Kidney capillary endothelial cell (primary cell): ENCODE data around the gene DUSP15.
A peak's percentile ranks its signal among the peaks of the same experiment; 100 is the strongest.

Experiments used
- DNase-seq: peaks from one replicate; pipeline ENCODE4 v3.0.0-alpha.2; 2018; ENCODE audit warnings: low spot score

DUSP15 gene

DNA sequence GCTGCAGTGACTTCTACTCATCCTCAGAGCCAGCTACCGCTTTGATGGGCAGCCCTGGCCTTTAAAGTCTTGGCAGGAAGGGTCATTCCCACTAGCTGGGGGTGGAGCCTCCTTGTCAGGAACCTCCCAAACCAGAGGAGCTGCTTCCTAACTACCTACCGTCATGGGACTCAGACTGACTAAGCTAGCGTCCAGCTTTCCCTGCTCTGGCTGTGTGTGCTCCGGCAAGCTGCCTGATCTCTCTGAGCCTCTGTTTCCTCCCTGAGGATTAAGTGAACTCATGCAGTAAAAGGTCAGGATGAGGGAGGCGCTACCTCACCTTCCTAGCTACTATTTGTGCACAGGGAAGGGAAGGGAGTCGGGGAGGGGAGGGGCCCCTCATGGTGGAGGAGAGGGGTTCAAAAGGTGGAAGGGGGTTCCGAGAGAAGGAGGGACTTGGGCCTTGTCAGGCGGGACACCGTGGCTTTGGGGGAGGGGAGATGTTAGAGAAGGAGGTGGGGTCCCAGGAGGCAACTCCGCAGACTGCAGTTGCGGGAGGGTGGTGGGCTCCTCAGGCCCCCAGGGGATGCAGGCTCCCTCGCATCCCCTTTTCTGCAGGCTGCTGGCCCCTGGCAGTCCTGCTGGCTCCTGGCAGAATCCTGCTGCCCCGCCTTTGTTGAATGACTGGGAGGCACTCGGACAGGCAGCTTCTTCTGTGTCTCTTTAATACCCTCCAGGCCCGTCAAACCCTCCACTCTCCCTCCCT, 9.8 kb downstream of the DUSP15 start:
- no peak for DNase-seq

DNA sequence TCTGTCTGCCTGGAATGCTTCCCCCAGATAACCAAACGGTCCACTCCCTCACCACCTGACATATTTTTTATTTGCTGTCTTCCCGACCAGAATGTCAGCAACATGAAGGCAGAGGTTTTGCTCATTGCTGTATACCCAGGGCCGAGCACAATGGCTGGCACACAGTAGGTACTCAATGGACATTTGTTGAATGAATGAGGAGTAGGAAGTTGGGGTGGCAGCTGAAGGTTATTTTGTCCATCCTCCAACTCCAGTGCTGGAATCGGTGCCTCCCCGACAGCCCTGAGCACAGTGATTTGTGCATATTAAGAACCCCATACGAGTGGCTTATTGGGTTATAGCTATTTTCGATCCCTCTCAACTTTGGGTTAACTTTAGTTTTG, 10.3 kb downstream of the DUSP15 start:
- DNase-seq, result no peak

DNA sequence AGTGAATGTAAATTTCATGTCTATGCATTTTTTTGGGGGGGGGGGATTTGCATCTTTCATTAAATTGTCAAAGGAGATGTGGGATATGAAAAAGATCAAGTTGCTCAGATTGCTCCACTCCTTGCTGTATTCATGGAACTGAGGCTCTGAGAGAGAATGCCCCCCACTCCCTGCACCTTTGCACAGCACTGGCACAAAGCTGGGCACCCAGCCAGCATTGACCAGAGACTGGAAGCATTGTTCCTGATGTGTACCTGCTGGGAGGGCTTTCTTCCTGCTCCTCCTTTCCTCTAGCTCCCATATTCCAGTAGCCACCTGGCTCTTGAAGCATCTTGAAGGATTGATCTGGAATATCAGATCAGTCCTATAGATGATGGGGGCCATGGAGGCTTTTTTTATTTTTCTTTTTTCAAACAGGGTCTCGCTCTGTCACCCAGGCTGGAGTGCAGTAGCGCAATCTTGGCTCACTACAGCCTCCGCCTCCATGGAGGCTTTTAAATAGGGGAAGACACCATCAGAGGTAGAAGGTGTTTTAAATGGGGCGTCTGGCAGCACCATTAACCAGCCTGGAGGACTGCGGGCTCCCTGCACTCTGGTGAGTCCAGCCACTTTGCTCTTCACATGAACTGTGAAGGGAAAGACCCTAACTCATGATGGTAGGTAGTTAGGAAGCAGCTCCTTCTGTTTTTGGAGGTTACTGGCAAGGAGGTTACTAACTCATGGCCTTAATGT, 10.9 kb downstream of the DUSP15 start:
- DNase-seq, result no peak

DNA sequence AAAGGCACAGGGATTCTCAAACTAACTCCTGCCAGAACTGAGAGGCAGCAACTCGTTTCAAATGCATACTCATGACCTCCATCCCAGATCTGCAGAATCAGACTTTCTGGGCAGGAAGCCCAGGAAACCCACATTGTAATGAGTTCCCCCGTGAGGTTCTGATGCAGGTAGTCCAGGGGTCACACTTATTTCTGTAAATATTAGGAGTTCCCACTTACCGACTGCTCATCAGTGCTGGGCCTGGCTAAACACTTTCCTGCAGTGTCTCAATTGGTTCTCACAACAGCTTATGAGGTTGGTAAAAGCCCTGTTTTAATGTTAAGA, 11.6 kb downstream of the DUSP15 start:
- no peak for DNase-seq

DNA sequence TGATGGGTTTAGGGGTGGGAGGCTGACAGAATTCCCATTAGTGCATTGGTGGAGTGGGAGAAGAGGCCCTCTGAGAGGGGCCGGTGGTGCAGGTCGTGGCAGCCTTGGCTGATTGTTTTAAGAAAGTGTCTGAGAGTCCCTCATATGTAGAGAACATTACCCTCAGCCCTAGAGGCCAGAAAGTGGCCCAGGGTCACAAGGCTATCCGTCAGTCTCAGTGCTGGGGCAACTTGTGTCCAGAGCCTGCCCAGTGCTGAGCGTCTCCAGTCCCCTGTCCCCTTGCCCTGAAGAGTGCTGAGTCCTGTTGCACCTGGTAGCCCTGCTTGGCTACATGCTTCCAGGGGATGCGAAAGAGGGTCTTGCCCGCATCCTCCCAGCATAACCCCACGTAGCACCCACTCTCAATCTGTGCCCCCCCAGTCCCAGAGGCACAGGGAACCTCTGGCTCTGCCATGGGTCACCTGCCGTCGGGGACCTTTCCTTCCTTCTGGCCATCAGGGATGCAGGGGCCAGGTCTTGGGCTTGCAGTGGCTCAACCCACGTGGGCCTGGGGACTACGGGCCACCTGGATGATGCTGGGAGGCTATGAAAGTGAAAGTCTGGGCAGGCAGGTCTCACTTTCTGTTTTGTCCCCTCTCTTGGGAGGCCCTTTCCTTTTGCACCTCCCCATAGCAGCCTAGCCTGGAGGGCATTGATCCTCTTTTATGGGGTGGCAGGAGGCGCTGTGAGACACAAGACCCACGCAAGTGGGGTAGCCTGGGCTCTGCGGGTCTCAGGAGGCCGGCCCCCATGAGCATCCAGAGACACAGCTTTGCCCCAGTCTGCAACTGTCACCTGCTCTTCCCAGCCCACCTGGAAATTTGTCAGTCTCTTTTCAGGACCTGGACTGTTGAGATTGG, 12.2 kb downstream of the DUSP15 start:
- no peak for DNase-seq

DNA sequence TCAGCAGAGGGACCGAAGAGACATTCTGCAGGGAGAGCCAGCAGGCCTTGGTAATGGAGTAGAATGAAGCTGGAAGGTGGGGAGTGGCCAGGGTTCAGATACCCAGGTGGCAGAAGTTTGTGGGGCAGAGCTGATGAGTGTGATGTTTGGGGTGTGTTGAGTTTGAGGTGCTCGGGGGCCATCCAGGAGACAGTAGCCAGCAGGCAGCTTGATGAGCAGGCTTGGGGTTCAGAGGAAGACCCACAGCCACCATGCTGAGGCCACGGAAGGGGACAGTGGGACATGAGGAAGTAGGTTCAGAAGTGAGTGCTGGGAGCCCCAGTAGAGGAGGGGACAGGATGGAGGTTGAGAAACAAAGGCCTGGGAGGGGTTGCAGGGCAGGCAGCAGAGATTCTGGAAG, 13.8 kb downstream of the DUSP15 start:
- DNase-seq, result no peak

DNA sequence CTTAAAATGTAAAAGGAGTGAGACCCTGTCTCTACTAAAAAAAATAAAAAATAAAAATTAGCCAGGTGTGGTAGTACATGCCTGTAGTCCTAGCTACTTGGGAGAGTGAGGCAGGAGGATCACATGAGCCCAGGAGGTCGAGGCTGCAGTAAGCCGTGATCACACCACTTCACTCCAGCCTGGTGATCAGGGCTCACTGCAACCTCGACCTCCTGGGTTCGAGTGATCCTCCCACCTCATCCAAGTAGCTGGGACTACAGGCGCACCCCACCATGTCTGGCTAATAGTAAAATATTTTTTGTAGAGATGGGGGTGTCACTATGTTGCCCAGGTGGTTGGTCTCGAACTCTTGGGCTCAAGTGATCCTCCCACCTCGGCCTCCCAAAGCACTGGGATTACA, 16.8 kb downstream of the DUSP15 start:
- DNase-seq, result no peak

DNA sequence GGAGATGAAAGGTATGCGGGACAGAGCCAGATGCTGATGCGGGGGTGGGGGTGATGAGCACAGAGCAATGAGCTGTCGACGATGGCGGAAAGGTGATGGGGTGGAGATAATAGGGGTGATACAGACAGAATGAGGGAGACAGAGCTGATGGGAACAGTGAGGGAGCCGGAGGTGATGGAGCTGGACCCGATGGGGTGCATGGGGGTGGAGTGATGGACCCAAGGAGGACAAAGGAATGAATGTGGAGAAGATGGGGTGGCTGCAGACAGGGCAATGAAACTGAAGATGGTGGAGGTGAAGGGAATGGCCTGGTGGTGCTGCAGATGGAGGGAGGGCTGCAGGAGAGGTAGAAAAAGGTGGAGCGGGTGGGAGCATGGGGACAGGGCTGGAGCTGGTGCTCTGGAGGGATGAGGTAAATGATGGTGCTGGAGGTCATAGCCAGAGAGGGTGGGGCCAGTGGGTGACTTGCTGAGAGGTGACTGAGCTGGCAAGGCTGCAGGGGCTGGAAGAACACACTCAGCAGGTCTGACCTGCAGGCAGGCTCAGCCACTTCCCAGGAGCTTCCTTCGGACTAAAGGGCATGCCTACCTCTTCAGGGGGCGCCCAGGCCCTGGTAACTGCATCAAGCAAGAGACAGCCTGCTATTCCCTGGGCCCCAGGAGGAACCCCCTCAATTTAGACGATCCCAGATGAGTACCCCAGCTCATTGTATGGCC, 18.9 kb downstream of the DUSP15 start:
- no peak for DNase-seq

DNA sequence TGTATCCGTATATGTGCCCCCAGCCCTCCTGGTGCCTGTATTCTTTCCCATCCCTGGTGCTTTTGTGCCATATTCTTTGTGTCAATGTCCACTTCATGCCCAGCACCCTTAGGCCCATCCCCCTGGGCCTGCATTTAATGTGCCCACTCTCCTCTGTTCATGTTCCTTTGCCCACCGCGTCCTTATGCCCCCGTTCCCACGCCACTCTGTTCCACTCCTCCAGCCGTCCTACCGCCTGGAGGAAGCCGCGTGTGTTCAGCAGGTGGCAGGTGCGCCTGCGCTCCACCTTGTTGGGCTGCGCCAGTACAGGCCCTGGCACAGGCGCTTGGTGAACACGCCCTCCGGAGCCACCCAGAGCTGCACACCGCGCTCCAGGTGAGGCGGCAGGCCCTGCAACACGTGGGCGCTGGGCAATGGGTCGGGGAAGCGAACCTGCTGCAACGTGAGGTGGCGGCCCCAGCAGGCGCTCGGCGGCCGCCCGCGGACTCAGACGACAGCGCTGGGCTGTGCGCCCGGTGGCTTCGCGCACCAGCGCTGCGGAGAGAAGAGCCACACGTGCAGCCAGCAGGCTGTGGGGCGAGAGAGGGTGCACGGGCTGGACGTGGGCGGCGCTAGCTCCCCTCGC, 20.9 kb downstream of the DUSP15 start:
- no peak for DNase-seq

DNA sequence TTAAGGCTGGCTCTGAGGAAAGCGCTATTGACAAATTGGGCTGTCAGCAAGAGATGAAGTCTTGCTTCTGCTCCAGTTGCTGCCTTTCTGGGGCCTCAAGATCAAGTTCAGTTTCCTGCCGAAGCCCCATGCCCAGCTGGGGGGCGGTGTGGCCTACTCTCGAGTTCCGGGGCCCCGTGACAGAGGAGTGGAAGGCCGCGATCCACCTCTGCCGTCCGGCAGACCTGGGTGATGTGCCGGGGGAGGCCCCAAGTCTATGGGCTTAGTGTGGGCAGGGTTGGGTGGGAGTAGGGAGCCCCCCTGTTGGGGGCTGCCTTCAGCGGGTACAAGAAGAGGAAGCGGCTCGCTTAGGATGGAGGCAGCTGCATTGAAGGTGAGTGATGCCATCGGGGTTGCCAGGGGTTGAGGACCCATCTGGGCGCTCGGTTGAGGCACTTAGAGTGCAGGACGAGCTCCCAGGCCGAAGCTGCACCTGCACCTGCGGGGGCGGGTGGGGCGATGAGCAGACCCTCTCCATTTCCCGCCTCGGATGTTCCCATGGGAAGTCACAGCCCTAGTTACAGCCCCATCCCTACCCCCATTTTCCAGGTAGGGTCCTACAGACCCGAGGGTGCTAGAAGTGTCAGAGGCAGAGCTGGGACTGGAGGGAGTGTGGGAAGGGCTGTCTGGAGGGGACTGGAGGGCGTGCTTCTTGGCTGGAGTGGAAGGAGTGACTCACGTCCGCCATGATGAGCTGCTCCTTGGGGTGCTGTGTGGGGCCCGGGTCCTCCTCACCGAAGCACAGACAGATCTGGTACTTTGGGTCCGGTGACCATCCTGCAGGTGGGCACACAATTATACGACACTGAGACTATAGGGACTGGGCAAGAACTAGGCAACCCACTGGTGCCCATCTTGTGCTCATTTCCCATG, 22.0 kb downstream of the DUSP15 start:
- no peak for DNase-seq

DNA sequence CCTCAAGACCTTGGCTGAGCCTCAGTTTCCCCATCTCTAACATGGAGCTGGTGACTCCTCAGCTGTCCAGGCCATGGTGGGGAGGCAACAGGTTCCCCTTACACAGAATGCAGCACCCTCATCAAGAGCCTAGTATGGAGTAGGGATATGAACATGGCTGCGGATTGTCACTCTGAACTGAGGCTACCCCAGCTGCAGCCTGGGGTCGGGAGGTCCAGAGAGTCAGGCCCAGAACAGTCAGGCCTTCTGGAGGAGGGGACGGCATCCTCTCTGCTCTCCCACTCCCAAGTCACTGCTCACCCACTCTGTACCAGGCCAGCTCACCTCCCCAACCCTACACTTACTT, 23.6 kb downstream of the DUSP15 start:
- DNase-seq, result no peak

DNA sequence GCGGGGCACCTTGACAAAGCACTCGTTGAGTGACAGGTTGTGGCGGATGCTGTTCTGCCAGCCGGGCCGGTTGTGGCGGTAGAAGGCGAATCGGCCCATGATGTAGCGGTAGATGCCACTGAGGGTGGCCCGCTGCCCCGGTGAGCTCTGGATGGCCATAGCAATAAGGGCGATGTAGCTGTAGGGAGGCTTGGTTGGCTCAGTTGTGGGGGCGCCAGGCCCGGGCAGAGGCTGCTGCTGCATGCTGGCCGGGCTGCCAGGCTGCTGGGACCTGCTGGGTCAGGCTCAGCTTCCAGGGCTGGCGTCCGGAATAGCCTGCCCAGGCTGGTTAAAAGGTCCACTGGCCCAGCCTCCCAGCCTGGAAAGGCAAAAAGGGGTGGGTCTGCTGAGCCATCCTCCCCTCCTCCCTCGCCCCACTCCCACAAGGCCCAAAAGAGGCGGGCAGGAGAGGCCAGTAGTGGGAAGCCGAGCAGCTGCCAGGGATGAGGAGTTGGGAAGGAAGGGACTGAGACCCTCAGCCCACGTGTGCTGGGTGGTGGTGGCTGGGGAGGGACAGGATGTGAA, 24.9 kb downstream of the DUSP15 start, which contains the start of gene FOXS1:
FOXS1 (minus strand) TSS at position 305 of the 564 bp plus-strand sequence; CDS start at position 243, 62 bp downstream.
- no peak for DNase-seq

DNA sequence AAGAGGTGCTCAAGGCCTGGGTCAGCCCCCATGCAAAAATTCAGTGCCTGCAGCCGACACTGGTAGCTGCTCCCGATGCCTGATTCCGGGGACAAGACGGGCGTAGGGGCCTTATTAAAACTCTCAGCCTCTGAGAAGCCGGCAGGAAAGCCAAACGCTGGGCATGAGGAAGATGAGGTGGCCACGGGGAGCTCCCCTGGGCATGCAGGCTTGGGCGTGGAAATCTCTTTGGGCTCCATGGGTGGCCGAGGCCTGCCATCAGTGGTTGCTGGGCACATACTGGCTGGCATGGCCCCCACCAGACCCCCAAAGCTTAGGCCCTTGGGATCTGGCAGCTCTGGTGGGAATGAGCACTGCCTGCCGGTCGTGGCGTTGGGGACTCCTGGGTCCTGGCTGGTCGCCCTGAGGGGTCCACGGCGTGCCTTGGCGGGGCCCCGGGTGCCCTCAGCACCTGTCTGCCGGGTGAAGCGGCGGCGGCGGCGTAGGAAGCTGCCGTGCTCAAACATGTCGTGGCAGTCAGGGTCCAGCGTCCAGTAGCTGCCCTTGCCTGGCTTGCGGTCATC, 25.5 kb downstream of the DUSP15 start:
- no peak for DNase-seq

DNA sequence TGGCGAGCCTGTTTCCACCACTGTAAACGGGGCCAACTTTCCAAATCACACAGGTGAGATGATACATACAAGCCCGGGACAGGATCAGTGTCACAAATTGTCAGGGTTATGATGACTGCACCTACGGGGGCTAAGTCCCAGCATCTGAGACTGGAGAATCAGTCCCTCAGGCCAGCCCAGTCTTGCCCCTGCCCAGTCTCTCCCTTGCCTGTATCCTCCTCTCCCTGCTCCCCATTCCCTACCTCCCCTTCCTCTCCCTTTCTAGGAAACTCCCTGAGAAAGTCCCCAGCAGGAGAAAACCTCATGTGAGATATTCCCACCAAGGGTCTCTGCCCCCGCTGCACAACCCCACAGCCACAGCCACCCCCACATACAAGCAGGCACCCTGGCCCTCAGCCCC, 26.4 kb downstream of the DUSP15 start:
- DNase-seq, result no peak

DNA sequence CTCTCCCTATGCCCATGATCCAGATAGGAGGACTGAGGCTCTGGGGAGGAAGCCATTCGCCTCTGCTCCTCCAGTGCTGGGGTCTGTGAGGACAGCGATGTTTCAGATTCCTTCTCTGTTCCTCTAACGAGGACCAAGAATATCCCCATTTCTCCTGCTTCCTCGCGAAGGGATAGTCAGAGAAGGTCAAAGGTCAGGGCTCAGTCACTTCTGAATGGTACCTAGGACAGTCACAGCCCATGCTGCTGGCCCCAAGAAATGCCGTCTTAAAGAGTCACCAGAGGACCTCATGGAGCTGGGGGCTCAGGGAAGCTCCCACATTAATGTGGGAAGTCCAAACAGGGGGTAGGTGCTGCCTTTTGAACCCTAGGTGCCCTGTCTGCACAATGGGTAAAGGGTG, 27.0 kb downstream of the DUSP15 start:
- DNase-seq, result no peak

DNA sequence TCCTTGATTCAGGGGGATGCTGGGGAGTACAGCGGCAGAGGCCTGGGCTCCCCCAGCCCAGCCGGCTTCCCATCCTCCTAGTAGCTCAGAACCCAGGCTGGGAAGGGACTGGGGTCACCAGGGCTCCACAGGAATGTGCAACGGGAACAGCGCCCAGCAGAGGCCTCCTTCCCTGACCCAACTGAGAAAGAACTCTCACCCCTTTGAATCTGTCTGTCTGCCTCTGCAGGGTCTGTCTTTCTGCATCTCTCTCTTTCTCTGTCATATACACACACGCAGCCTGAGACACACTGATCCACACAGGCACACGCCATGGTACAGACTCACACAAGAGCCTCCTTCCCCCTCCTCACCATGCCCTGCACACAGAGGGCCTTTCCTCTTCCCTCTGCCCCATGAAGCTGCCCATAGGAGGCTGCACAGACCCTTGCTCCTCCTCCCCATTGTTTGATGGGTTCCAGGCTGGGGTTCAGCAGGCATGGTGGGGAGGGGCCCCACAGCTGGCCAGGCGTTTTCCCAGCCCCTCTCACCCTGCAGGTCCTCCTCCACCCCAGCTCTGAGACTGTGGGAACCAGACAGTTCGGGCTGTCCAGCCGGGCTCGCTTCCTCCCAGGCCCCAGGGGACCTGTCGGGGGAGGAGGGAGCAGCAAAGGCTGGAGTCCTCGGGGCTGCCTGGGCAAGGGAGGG, 27.7 kb downstream of the DUSP15 start:
- DNase-seq, result peak; percentile 61

DNA sequence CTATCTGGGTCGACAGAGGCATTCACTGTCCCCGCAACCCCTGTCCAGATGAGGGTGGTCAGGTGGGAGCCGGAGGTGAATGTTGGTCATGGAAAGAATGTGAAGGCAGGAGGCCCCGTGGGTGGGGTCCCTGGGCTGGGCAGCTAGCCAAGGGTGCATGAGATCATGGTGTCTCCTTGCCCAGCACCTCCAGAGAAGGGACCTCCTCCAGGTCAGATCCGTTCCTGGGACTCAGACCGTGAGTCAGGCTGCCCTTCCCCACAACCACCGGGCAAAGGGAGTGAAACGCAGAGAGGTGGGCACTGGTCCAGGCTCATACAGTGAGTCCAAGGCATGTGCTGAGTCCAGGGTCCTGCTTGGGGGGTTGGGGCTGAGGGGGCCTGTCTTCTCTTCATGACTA, 28.4 kb downstream of the DUSP15 start:
- peak; percentile 43 for DNase-seq

DNA sequence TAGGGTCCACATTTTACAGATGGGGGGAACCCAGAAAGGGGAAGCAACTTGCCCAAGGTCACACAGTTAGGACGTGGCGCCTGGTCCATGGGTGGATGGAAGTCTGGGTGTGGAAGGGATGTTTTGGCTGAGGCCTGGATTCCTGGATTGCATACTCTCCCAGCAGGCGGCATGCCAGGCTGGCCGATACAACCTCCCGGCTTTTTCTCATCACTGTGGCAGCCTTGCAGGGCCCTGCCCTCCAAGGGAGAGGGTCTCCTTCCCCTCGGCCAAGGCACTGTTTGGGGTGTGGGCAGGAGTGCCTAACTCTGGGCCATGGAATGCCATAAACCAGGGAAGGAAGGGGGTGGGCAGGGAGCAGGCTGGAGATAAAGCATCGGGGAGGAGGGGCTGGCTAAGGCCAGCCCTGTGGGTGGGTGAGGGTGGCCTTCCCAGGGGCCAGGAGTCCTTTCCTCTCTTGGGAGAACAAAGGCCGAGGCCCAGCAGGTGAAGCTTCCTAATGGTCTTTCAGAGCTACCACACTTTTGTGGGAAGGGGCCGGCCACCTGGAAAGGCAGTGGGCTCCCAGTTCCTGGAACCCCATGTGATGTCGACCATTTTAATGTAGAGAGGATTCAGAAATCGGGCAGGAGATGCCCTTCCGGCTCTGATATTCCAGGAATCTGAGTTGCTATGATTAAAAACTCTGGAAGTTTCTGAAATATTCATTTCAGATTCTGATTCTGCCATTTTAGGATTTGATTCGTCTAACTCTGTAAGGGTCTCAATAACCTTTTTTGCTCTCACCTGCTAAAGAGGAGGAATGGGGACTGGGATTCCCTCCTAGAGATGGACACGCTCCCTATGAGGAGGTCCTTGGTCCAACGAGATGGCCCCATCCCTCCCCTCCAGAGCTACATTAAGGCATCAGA, 29.2 kb downstream of the DUSP15 start:
- no peak for DNase-seq
